ENCODE measurements around the gene RBMS2.

- TF ChIP-seq EP300 (IDR thresholded peaks at IDR 0.05) (peak in 2 of 4 donors; percentile 57 to 62), POLR2A (IDR thresholded peaks at IDR 0.05) (no peak)
Measured at GRCh38 chr12:56565510-56566101, 44.0 kb downstream of the RBMS2 start.
